Neural progenitor cell (in vitro differentiated cells): ENCODE data around the gene SRRM4. TPM values are rescaled to one million over a fixed set of nuclear protein-coding genes. Genes with fewer than 3 reads are reported as not detected.

Experiments used
- DNase-seq: peaks from one replicate; pipeline ENCODE4 v3.0.0-alpha.2; 2016; ENCODE audit warnings: low spot score
- H2AFZ ChIP-seq: fragments of 200-600 bp; sonication (generic); replicated peaks from 2 replicates; pipeline ENCODE4 v1.6.1; 2016; ENCODE audit warnings: antibody characterized with exemption
- H3F3A ChIP-seq: fragments of 200-600 bp; sonication (generic); 2 replicates; pipeline ENCODE4 v1.6.1; 2016; ENCODE audit warnings: antibody characterized with exemption, low read depth
- H3K27ac ChIP-seq: fragments of 200-600 bp; sonication (generic); 2 replicates; pipeline ENCODE4 v1.5.1; 2016; ENCODE audit warnings: mild to moderate bottlenecking
- H3K27me3 ChIP-seq: fragments of 200-600 bp; sonication (generic); 2 replicates; pipeline ENCODE4 v1.6.1; 2016; ENCODE audit warnings: mild to moderate bottlenecking, moderate library complexity
- H3K36me3 ChIP-seq: fragments of 200-600 bp; sonication (generic); 2 replicates; pipeline ENCODE4 v1.5.1; 2016
- H3K4me1 ChIP-seq: fragments of 200-600 bp; sonication (generic); 2 replicates; pipeline ENCODE4 v1.6.1; 2016; ENCODE audit warnings: mixed run types
- H3K4me2 ChIP-seq: fragments of 200-600 bp; sonication (generic); 2 replicates; pipeline ENCODE4 v1.6.1; 2016
- H3K4me3 ChIP-seq: fragments of 200-600 bp; sonication (generic); 2 replicates; pipeline ENCODE4 v1.5.1; 2016
- H3K79me2 ChIP-seq: fragments of 200-600 bp; sonication (generic); 2 replicates; pipeline ENCODE4 v1.6.1; 2016; ENCODE audit warnings: low read depth
- H3K9ac ChIP-seq: fragments of 200-600 bp; sonication (generic); 2 replicates; pipeline ENCODE4 v1.6.1; 2016
- H3K9me3 ChIP-seq: fragments of 200-600 bp; sonication (generic); 2 replicates; pipeline ENCODE4 v1.5.1; 2016; ENCODE audit warnings: low read depth
- H4K20me1 ChIP-seq: fragments of 200-600 bp; sonication (generic); 2 replicates; pipeline ENCODE4 v1.6.1; 2016; ENCODE audit warnings: low read depth
- H3K27ac Mint-ChIP-seq: 3 replicates; pipeline ENCODE4 v1.8.0; 2021; ENCODE audit warnings: mixed read lengths
- H3K27me3 Mint-ChIP-seq: 2 replicates; pipeline ENCODE4 v1.8.0; 2022; ENCODE audit warnings: low read depth, mild to moderate bottlenecking, inconsistent platforms, moderate library complexity, mixed read lengths; ENCODE audit not compliant: insufficient read depth
- H3K36me3 Mint-ChIP-seq: 3 replicates; pipeline ENCODE4 v1.8.0; 2021; ENCODE audit warnings: mixed read lengths
- H3K4me1 Mint-ChIP-seq: 3 replicates; pipeline ENCODE4 v1.8.0; 2021; ENCODE audit warnings: mixed read lengths
- H3K4me3 Mint-ChIP-seq: 3 replicates; pipeline ENCODE4 v1.8.0; 2021; ENCODE audit warnings: mild to moderate bottlenecking, moderate library complexity, mixed read lengths
- H3K9me3 Mint-ChIP-seq: 3 replicates; pipeline ENCODE4 v1.8.0; 2020; ENCODE audit warnings: mixed read lengths
- CTCF ChIP-seq: fragments of 200-600 bp; sonication (generic); IDR thresholded peaks from 2 replicates; pipeline ENCODE4 v1.5.1; 2017; ENCODE audit warnings: antibody characterized with exemption, mild to moderate bottlenecking
- EZH2 ChIP-seq: fragments of 200-600 bp; sonication (generic); IDR thresholded peaks from 2 replicates; pipeline ENCODE4 v1.6.1; 2017; ENCODE audit warnings: antibody characterized with exemption, mild to moderate bottlenecking, moderate library complexity
- EZH2phosphoT487 ChIP-seq: fragments of 200-600 bp; sonication (generic); IDR thresholded peaks from 2 replicates; pipeline ENCODE4 v1.6.1; 2017; ENCODE audit warnings: antibody characterized with exemption
- total RNA-seq: library from RNA; depleted of rRNA; stranded (reverse); fragments of >200 nt; gene quantifications from 2 replicates; pipeline ENCODE4 v1.2.3, GENCODE V29; 2015; ENCODE audit warnings: low replicate concordance

Gene SRRM4
- total RNA-seq, 1 donor from 2014 or later: 0.07 TPM

DNA sequence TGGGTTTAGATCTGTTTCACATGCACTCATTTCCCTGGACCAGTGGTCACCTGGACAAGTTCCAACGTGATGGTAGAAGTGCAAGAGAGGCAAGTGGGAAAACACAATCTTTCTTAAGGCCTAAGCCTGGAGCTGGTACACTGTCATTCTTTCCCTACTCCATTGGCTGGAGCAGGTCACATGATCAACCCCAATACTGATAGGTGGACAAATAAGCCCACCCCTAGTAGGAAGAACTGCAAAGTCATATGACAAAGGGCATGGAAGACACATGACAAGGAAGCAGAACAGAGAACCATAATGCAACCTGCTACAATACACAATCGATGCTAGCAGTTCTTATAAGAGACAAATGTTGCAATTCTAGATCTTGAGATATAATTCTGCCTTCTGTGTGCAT, 66.3 kb downstream of the SRRM4 start:
- H3K4me1 ChIP-seq: no peaks in the 10 kb centered on the region
- DNase-seq: no peak
- H3K27me3 ChIP-seq: no peaks in the 10 kb centered on the region
- no peaks in the 10 kb centered on the region for H3K36me3 ChIP-seq
- Mint-ChIP-seq H3K4me3 (no peak overlapping the region), H3K36me3 (no peaks in the 10 kb centered on the region), H3K27ac (no peak overlapping the region), H3K27me3 (peaks cover 8% of the 10 kb centered on the region), H3K9me3 (no peaks in the 10 kb centered on the region), H3K4me1 (no peaks in the 10 kb centered on the region)
- TF ChIP-seq CTCF (no peak), EZH2 (no peak), EZH2phosphoT487 (no peak)
- H3K79me2 ChIP-seq: no peaks in the 10 kb centered on the region
- no peaks in the 10 kb centered on the region for H3K9me3 ChIP-seq
- no peaks in the 10 kb centered on the region for H3F3A ChIP-seq
- no peaks in the 10 kb centered on the region for H4K20me1 ChIP-seq
- H3K9ac ChIP-seq: no peak overlapping the region
- H3K4me2 ChIP-seq: no peak overlapping the region
- no peak overlapping the region for H3K4me3 ChIP-seq
- no peak overlapping the region for H3K27ac ChIP-seq
- no peak overlapping the region for H2AFZ ChIP-seq

GRCh38 chr12:119050663-119051062, 69.3 kb downstream of the SRRM4 start:
- Histone ChIP-seq H2AFZ (no peak overlapping the region), H3K9ac (no peak overlapping the region), H3K79me2 (no peaks in the 10 kb centered on the region), H3K27ac (no peak overlapping the region), H3K4me2 (no peak overlapping the region), H3K9me3 (no peaks in the 10 kb centered on the region), H3K27me3 (no peaks in the 10 kb centered on the region), H4K20me1 (no peaks in the 10 kb centered on the region), H3K4me3 (no peak overlapping the region), H3F3A (no peaks in the 10 kb centered on the region), H3K36me3 (no peaks in the 10 kb centered on the region), H3K4me1 (no peaks in the 10 kb centered on the region)
- Mint-ChIP-seq H3K36me3 (no peaks in the 10 kb centered on the region), H3K4me3 (no peak overlapping the region), H3K27me3 (peaks cover under 1% of the 10 kb centered on the region), H3K4me1 (no peaks in the 10 kb centered on the region), H3K9me3 (no peaks in the 10 kb centered on the region), H3K27ac (no peak overlapping the region)
- no peak for DNase-seq
- TF ChIP-seq EZH2 (no peak), EZH2phosphoT487 (no peak), CTCF (no peak)

DNA sequence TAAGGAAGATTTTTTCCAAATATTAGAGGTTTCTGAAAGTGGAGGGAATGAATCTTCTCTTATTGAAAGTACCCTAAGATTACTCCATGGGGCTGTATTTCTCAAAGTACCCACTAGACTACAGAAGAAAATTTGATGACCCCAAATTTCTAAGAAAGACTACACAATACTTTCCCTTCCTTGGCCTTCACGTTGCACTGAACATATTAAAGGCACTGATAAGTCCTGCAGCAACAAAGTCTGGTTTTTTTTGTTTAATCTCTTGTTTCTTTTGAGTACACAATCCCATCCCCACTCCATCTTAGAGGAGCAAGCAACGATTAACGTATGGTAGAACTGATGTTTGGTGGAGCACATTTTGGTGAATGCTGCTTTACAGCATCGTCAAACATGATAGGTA, 70.1 kb downstream of the SRRM4 start:
- H2AFZ ChIP-seq: no peak overlapping the region
- no peaks in the 10 kb centered on the region for H3K9me3 ChIP-seq
- Mint-ChIP-seq H3K27ac (no peak overlapping the region), H3K36me3 (no peaks in the 10 kb centered on the region), H3K4me1 (no peaks in the 10 kb centered on the region), H3K27me3 (no peaks in the 10 kb centered on the region), H3K4me3 (no peak overlapping the region), H3K9me3 (no peaks in the 10 kb centered on the region)
- TF ChIP-seq EZH2 (no peak), CTCF (no peak), EZH2phosphoT487 (no peak)
- H3K4me3 ChIP-seq: no peak overlapping the region
- no peaks in the 10 kb centered on the region for H3F3A ChIP-seq
- DNase-seq: no peak
- no peaks in the 10 kb centered on the region for H3K36me3 ChIP-seq
- H4K20me1 ChIP-seq: no peaks in the 10 kb centered on the region
- H3K4me2 ChIP-seq: no peak overlapping the region
- no peaks in the 10 kb centered on the region for H3K27me3 ChIP-seq
- H3K79me2 ChIP-seq: no peaks in the 10 kb centered on the region
- H3K9ac ChIP-seq: no peak overlapping the region
- no peaks in the 10 kb centered on the region for H3K4me1 ChIP-seq
- no peak overlapping the region for H3K27ac ChIP-seq
